Stomach (tissue), 4 donors: ENCODE data around the gene DST.

ENCODE experiments used
- EP300 ChIP-seq: sonication (generic); formaldehyde crosslinking; IDR thresholded peaks from one replicate; pipeline ENCODE4 v1.6.1; 2017; ENCODE audit warnings: antibody characterized with exemption
- POLR2A ChIP-seq, 4 donors: fragments of 450-650 bp; IDR thresholded peaks; one replicate each; pipeline ENCODE4 v1.6.1; 2016; ENCODE audit warnings: antibody characterized with exemption in 4 of 4, control low read depth in 2 of 4, mild to moderate bottlenecking in 1 of 4, moderate library complexity in 1 of 4
- TF ChIP-seq, protein P1 (sequence below), 7 experiments: fragments of 450-650 bp in 4 of 7; fragments of 200-600 bp in 3 of 7; sonication (generic) in 3 of 7; IDR thresholded peaks; one replicate each; pipeline ENCODE4 v1.5.1; 2016 to 2019; ENCODE audit warnings: antibody characterized with exemption in 7 of 7, control low read depth in 2 of 7, mild to moderate bottlenecking in 1 of 7

DNA sequence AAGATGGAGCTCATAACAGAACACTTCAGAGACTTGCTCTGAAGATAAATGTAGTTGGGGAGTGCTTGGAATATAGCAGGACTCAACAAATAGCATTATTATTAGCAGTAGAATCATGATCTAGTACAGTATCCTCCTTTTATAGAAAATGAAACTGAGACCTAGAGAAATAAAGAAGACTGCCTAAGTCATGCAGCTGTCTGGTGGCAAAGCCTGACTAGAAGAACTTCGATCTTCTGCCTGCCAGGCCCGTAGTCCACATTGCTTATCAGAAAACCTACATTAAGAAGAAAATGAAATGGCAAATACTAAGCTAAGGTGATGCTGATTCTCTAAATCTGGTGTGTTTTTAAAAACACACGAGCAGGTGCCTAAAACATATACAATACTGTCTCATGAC, 46.4 kb upstream of the DST start:
- no peak for TF ChIP-seq POLR2A (IDR thresholded peaks at IDR 0.05)
- TF ChIP-seq, protein P1, sequence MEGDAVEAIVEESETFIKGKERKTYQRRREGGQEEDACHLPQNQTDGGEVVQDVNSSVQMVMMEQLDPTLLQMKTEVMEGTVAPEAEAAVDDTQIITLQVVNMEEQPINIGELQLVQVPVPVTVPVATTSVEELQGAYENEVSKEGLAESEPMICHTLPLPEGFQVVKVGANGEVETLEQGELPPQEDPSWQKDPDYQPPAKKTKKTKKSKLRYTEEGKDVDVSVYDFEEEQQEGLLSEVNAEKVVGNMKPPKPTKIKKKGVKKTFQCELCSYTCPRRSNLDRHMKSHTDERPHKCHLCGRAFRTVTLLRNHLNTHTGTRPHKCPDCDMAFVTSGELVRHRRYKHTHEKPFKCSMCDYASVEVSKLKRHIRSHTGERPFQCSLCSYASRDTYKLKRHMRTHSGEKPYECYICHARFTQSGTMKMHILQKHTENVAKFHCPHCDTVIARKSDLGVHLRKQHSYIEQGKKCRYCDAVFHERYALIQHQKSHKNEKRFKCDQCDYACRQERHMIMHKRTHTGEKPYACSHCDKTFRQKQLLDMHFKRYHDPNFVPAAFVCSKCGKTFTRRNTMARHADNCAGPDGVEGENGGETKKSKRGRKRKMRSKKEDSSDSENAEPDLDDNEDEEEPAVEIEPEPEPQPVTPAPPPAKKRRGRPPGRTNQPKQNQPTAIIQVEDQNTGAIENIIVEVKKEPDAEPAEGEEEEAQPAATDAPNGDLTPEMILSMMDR (IDR thresholded peaks at IDR 0.05): no peak
- no peak for TF ChIP-seq EP300
